B cell (primary cell): ENCODE measurements around the gene ARRDC5. TPM values are rescaled to one million over a fixed set of nuclear protein-coding genes. Genes with fewer than 3 reads are reported as not detected.
"Not testable (repeated sequence)": the region's sequence is repeated elsewhere in the genome, so short reads cannot be mapped to it uniquely, and the experiment has no call there.

Experiments used
- ATAC-seq: fragments of 200-7000 bp; cut with Tn5 transposase; one replicate; pipeline ENCODE4 v1.10.0; 2021; ENCODE audit warnings: low read depth, mild to moderate bottlenecking, moderate number of reproducible peaks, moderate library complexity
- CTCF ChIA-PET: fragments of 350-600 bp; sonication (Branson Sonifier 250); formaldehyde crosslinking; loops from one replicate; lab custom pipeline; 2021; ENCODE audit warnings: antibody characterized with exemption, inconsistent platforms; lab: Charles Lee
- POLR2A ChIA-PET: fragments of 350-600 bp; sonication (Branson Sonifier 250); formaldehyde crosslinking; loops from one replicate; lab custom pipeline; 2021; ENCODE audit warnings: antibody characterized with exemption; lab: Charles Lee
- DNase-seq: peaks from one replicate; pipeline ENCODE4 v3.0.0; 2013
- H2AFZ ChIP-seq: 2 replicates; pipeline ENCODE4 v1.6.1; 2012; ENCODE audit warnings: mild to moderate bottlenecking, low read depth, low read length; ENCODE audit not compliant: insufficient read depth, poor library complexity, severe bottlenecking
- H3K27ac ChIP-seq, 2 donors: 1 replicate in 1 of 2; 2 replicates in 1 of 2; pipeline ENCODE4 v1.5.1; 2012 to 2013; ENCODE audit warnings: low read length in 2 of 2, mild to moderate bottlenecking in 2 of 2, moderate library complexity in 1 of 2
- H3K27me3 ChIP-seq, 4 experiments: fragments of 200-600 bp in 1 of 4; sonication (generic) in 1 of 4; replicated peaks in 1 of 4; 1 replicate in 2 of 4; 2 replicates in 2 of 4; pipeline versions ENCODE4 v1.6.1 to v1.7.0; 2013 to 2016; ENCODE audit warnings: low read length in 3 of 4, mild to moderate bottlenecking in 2 of 4, mixed read lengths in 1 of 4, moderate library complexity in 1 of 4; ENCODE audit not compliant: insufficient read depth in 4 of 4, control insufficient read depth in 3 of 4; ENCODE audit errors: control extremely low read depth in 1 of 4
- H3K36me3 ChIP-seq, 2 experiments: replicated peaks in 1 of 2; 1 replicate in 1 of 2; 2 replicates in 1 of 2; pipeline versions ENCODE4 v1.6.1 to v1.7.1; 2013; ENCODE audit warnings: low read length in 1 of 2; ENCODE audit not compliant: insufficient read depth in 2 of 2, control insufficient read depth in 1 of 2; ENCODE audit errors: control extremely low read depth in 1 of 2, extremely low read depth in 1 of 2
- H3K4me1 ChIP-seq, 2 donors: fragments of 200-600 bp in 1 of 2; sonication (generic) in 1 of 2; 1 replicate in 1 of 2; 2 replicates in 1 of 2; pipeline versions ENCODE4 v1.5.1 to v1.6.1; 2013 to 2017; ENCODE audit warnings: low read length in 2 of 2; ENCODE audit not compliant: control insufficient read depth in 2 of 2, insufficient read depth in 2 of 2
- H3K4me2 ChIP-seq: replicated peaks from 2 replicates; pipeline ENCODE3; 2012; ENCODE audit warnings: mild to moderate bottlenecking, low read depth, low read length; ENCODE audit not compliant: poor library complexity, severe bottlenecking
- H3K4me3 ChIP-seq, 5 experiments: fragments of 200-600 bp in 1 of 5; sonication (generic) in 1 of 5; 1 replicate in 3 of 5; 2 replicates in 2 of 5; pipeline versions ENCODE4 v1.5.1 to v1.7.0; 2011 to 2016; ENCODE audit warnings: low read length in 4 of 5, mild to moderate bottlenecking in 4 of 5, low read depth in 2 of 5, control low read depth in 1 of 5, moderate library complexity in 1 of 5; ENCODE audit not compliant: insufficient read depth in 1 of 5; ENCODE audit errors: control extremely low read depth in 1 of 5, extremely low read depth in 1 of 5
- H3K79me2 ChIP-seq: fragments of 200-600 bp; sonication (generic); one replicate; pipeline ENCODE4 v1.6.0; 2016; ENCODE audit warnings: low read length; ENCODE audit not compliant: control insufficient read depth, insufficient read depth
- H3K9ac ChIP-seq: fragments of 200-600 bp; sonication (generic); 2 replicates; pipeline ENCODE4 v1.6.1; 2017; ENCODE audit warnings: mild to moderate bottlenecking, low read length, moderate library complexity
- H3K9me3 ChIP-seq, 3 donors: one replicate each; pipeline versions ENCODE4 v1.6.1 to v1.7.1; 2013; ENCODE audit warnings: low read length in 2 of 3; ENCODE audit not compliant: control insufficient read depth in 2 of 3, insufficient read depth in 1 of 3; ENCODE audit errors: control extremely low read depth in 1 of 3
- H4K20me1 ChIP-seq: 2 replicates; pipeline ENCODE4 v1.6.0; 2012; ENCODE audit warnings: mild to moderate bottlenecking, low read length; ENCODE audit not compliant: insufficient read depth, control insufficient read depth, poor library complexity, severe bottlenecking
- H3K27ac Mint-ChIP-seq: one replicate; pipeline ENCODE4 v1.8.0; 2021; ENCODE audit warnings: mixed read lengths
- H3K27me3 Mint-ChIP-seq: one replicate; pipeline ENCODE4 v1.8.0; 2021; ENCODE audit warnings: mixed read lengths
- H3K4me1 Mint-ChIP-seq: one replicate; pipeline ENCODE4 v1.8.0; 2021; ENCODE audit warnings: mixed read lengths
- H3K4me3 Mint-ChIP-seq: one replicate; pipeline ENCODE4 v1.8.0; 2021; ENCODE audit warnings: mixed read lengths
- H3K9me3 Mint-ChIP-seq: one replicate; pipeline ENCODE4 v1.8.0; 2022; ENCODE audit warnings: mixed read lengths; ENCODE audit not compliant: insufficient read depth
- CTCF ChIP-seq: fragments of 200-600 bp; IDR thresholded peaks from one replicate; pipeline ENCODE4 v1.8.0; 2022; ENCODE audit warnings: antibody characterized with exemption, mild to moderate bottlenecking
- EZH2 ChIP-seq: IDR thresholded peaks from 2 replicates; pipeline ENCODE4 v1.6.1; 2012; ENCODE audit warnings: borderline replicate concordance, low read depth, mild to moderate bottlenecking, moderate library complexity, low read length; ENCODE audit not compliant: insufficient read depth, poor library complexity, severe bottlenecking
- WGBS: methylation state at CpG from one replicate; pipeline ENCODE4 v1.1.5; 2013; ENCODE audit warnings: missing lambda C conversion rate; ENCODE audit not compliant: insufficient coverage; 5-methylcytosine and 5-hydroxymethylcytosine counted together
- intact Hi-C: fragments of 100-400 bp; cut with micrococcal nuclease; formaldehyde crosslinking; loops from one replicate; pipeline ENCODE4 v1.10.0; 2022
- polyA plus RNA-seq: library from polyadenylated mRNA; depleted of rRNA; stranded (reverse); fragments of >200 nt; gene quantifications from 2 replicates; pipeline ENCODE4 v1.2.3, GENCODE V29; 2012
- total RNA-seq, 2 donors: library from RNA; stranded (reverse); fragments of 120-200 nt in 1 of 2; gene quantifications; 1 replicate in 1 of 2; 2 replicates in 1 of 2; pipeline versions ENCODE4 v1.2.3 to v1.2.4, GENCODE V29; 2013 to 2022

ARRDC5 gene
- total and polyA plus RNA-seq, 2 donors (not counting 1 experiment from before 2014, with no cell fraction given): 10.2 to 13.2 TPM

- TF ChIP-seq CTCF: no peak
- TF ChIP-seq EZH2: no peak
- Mint-ChIP-seq H3K9me3 (no peaks in the 10 kb centered on the region), H3K27me3 (no peaks in the 10 kb centered on the region), H3K27ac (no peak overlapping the region), H3K4me1 (peaks cover 14% of the 10 kb centered on the region), H3K4me3 (no peak overlapping the region)
- no peak overlapping the region for H3K27ac ChIP-seq
- H3K4me3 ChIP-seq: no peak overlapping the region
- no peak overlapping the region for H3K4me2 ChIP-seq
- H3K79me2 ChIP-seq: no peaks in the 10 kb centered on the region
- H3K9ac ChIP-seq: no peak overlapping the region
- ChIA-PET CTCF (interaction anchor here (0.5 to 19.5 kb wide), 4 partner anchors 9 to 536 kb away, joined by 3 to 612 read pairs (median 6); no protein-coding TSS in a partner anchor), POLR2A (no interaction called here)
- peaks cover 2 to 18% of the 10 kb centered on the region in 2 experiments for H3K36me3 ChIP-seq
- peaks cover 0 to 5% of the 10 kb centered on the region in 2 donors for H3K4me1 ChIP-seq
- no peaks in the 10 kb centered on the region for H4K20me1 ChIP-seq
- no peak overlapping the region for H2AFZ ChIP-seq
- intact Hi-C loops: no loop called here
- 95% methylated on average over 11 of the region's 11 CpGs for WGBS
- DNase-seq (no peak), ATAC-seq (no peak)
- peaks cover 0 to 9% (median 0%) of the 10 kb centered on the region in 3 donors for H3K9me3 ChIP-seq
- no peaks in the 10 kb centered on the region for H3K27me3 ChIP-seq
These were observed 43.0 kb downstream of the ARRDC5 start for GRCh38 chr19:4859697-4860096.

DNA sequence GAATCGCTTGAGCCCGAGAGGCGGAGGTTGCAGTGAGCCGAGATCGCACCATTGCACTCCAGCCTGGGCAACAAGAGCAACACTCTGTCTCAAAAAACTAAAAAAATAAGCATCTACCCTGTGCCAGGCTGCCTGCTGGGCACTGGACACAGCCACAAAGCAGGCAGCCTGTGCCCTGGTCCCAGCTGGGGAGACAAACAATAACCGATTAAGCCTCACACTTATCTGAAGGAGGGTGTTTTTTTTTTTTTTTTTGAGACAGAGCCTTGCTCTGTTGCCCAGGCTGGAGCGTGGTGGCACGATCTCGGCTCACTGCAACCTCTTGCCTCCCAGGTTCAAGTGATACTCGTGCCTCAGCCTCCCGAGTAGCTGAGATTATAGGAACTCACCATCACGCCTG is 46.2 kb downstream of the ARRDC5 start:
- H3K9ac ChIP-seq, H3K79me2 ChIP-seq, H3K27ac Mint-ChIP-seq, H3K4me2 ChIP-seq, ATAC-seq, H3K27me3 Mint-ChIP-seq, intact Hi-C loops, H3K9me3 Mint-ChIP-seq, H3K27ac ChIP-seq, POLR2A ChIA-PET, H3K4me1 Mint-ChIP-seq, H3K4me1 ChIP-seq, H3K27me3 ChIP-seq, H3K4me3 ChIP-seq, H3K9me3 ChIP-seq, DNase-seq, H4K20me1 ChIP-seq, H2AFZ ChIP-seq, H3K4me3 Mint-ChIP-seq: not testable (repeated sequence)
- peaks cover 2 to 27% of the 10 kb centered on the region in 2 experiments for H3K36me3 ChIP-seq
- 93% methylated on average over 11 of the region's 12 CpGs for WGBS
- CTCF ChIA-PET: interaction anchor here (0.6 to 19.5 kb wide), 3 partner anchors 15 to 45 kb away, joined by 4 to 612 read pairs (median 4); no protein-coding TSS in a partner anchor

DNA sequence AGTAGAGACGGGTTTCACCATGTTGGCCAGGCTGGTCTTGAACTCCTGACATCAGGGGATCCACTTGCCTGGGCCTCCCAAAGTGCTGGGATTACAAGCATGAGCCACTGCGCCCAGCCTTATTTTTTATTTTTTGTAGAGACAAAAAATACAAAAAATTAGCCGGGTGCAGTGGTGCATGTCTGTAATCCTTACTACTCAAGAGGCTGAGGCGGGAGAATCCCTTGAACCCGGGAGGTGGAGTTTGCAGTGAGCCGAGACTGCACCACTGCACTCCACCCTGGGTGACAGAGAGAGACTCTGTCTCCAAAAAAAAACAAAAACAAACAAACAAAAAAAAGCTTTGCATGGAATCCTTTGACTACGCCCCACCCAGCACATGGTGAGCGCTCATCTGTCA is 49.2 kb downstream of the ARRDC5 start:
- Histone ChIP-seq H3K4me1 (peaks cover 0 to 13% of the 10 kb centered on the region in 2 donors), H3K36me3 (peaks cover 0 to 19% of the 10 kb centered on the region in 2 experiments)
- ATAC-seq, H3K27me3 ChIP-seq, intact Hi-C loops, H3K27me3 Mint-ChIP-seq, DNase-seq, H3K27ac ChIP-seq, H3K4me2 ChIP-seq, H3K9me3 Mint-ChIP-seq, H3K27ac Mint-ChIP-seq, H4K20me1 ChIP-seq, H3K79me2 ChIP-seq, H3K4me1 Mint-ChIP-seq, H2AFZ ChIP-seq, H3K9me3 ChIP-seq, H3K4me3 Mint-ChIP-seq, H3K9ac ChIP-seq, H3K4me3 ChIP-seq: not testable (repeated sequence)
- ChIA-PET CTCF (interaction anchor here (0.5 to 19.5 kb wide), 6 partner anchors 11 to 178 kb away, joined by 3 to 612 read pairs (median 9); no protein-coding TSS in a partner anchor), POLR2A (interaction anchor here (0.6 kb wide), 1 partner anchor 49 kb away, joined by 3 read pairs; no protein-coding TSS in a partner anchor)
- 98% methylated on average over 8 of the region's 8 CpGs for WGBS
